Measurements from ENCODE around the gene LTBP1. TPM values are rescaled to one million over a fixed set of nuclear protein-coding genes. Genes with fewer than 3 reads are reported as not detected.
A peak's percentile ranks its signal among the peaks of the same experiment; 100 is the strongest.

Gene LTBP1
- total and polyA plus RNA-seq, 2 experiments from 2014 or later, result 157 to 211 TPM

GRCh38 chr2:32926708-32927084, 20.1 kb upstream of the LTBP1 start:
- Histone ChIP-seq H3F3A (ENCODE audit: insufficient read depth) (no peaks in the 10 kb centered on the region), H3K27me3 (replicated peaks; ENCODE audit: insufficient read depth) (peaks cover 18% of the 10 kb centered on the region; the same call in 1 of the 2 replicates), H3K9ac (no peak overlapping the region), H3K9me2 (ENCODE audit: insufficient read depth) (no peaks in the 10 kb centered on the region), H3K79me2 (ENCODE audit: insufficient read depth) (no peaks in the 10 kb centered on the region), H2AFZ (no peak overlapping the region), H4K20me1 (ENCODE audit: insufficient read depth) (no peaks in the 10 kb centered on the region), H3K4me2 (ENCODE audit: unreplicated experiment) (no peak overlapping the region), H3K4me3 (no peak overlapping the region), H3K4me1 (ENCODE audit: insufficient read depth) (no peaks in the 10 kb centered on the region), H3K36me3 (ENCODE audit: low read depth) (no peaks in the 10 kb centered on the region), H3K27ac (no peak overlapping the region), H3K9me3 (ENCODE audit: low read depth) (no peaks in the 10 kb centered on the region)
- TF ChIP-seq EZH2phosphoT487 (IDR thresholded peaks at IDR 0.05; ENCODE audit: insufficient read depth, low read depth) (no peak), EZH2 (IDR thresholded peaks at IDR 0.05; ENCODE audit: insufficient read depth, poor library complexity, severe bottlenecking) (no peak)
- 30 to 49% methylated on average over 2 of the region's 2 CpGs for WGBS, 2 experiments (ENCODE audit: low coverage in 1 of 2, low lambda C conversion rate in 2 of 2, missing lambda C conversion rate in 2 of 2)
- peak; percentile 23 for DNase-seq
- in situ Hi-C loops (cut with MboI), result no loop called here

GRCh38 chr2:32930436-32930835, 16.3 kb upstream of the LTBP1 start:
- no peaks in the 10 kb centered on the region for H3K4me1 ChIP-seq (ENCODE audit: insufficient read depth)
- no peak for DNase-seq
- H2AFZ ChIP-seq, result no peak overlapping the region
- no peak overlapping the region for H3K9ac ChIP-seq
- no peaks in the 10 kb centered on the region for H3F3A ChIP-seq (ENCODE audit: insufficient read depth)
- H3K4me3 ChIP-seq, result no peak overlapping the region
- no peaks in the 10 kb centered on the region for H3K9me2 ChIP-seq (ENCODE audit: insufficient read depth)
- TF ChIP-seq EZH2 (IDR thresholded peaks at IDR 0.05; ENCODE audit: insufficient read depth, poor library complexity, severe bottlenecking) (no peak), EZH2phosphoT487 (IDR thresholded peaks at IDR 0.05; ENCODE audit: insufficient read depth, low read depth) (no peak)
- no peaks in the 10 kb centered on the region for H4K20me1 ChIP-seq (ENCODE audit: insufficient read depth)
- no peak overlapping the region for H3K27ac ChIP-seq
- H3K36me3 ChIP-seq (ENCODE audit: low read depth), result no peaks in the 10 kb centered on the region
- WGBS, 2 experiments (ENCODE audit: low coverage in 1 of 2, low lambda C conversion rate in 2 of 2, missing lambda C conversion rate in 2 of 2), result 79 to 81% methylated on average over 5 of the region's 5 CpGs
- H3K4me2 ChIP-seq (ENCODE audit: unreplicated experiment), result no peak overlapping the region
- H3K27me3 ChIP-seq (replicated peaks; ENCODE audit: insufficient read depth), result peaks cover 6% of the 10 kb centered on the region; the same call in 1 of the 2 replicates
- H3K79me2 ChIP-seq (ENCODE audit: insufficient read depth), result no peaks in the 10 kb centered on the region
- in situ Hi-C loops (cut with MboI), result no loop called here
- H3K9me3 ChIP-seq (ENCODE audit: low read depth), result no peaks in the 10 kb centered on the region

- Histone ChIP-seq H3K4me1 (ENCODE audit: insufficient read depth) (no peaks in the 10 kb centered on the region), H3K79me2 (ENCODE audit: insufficient read depth) (no peaks in the 10 kb centered on the region), H3K9me3 (ENCODE audit: low read depth) (no peaks in the 10 kb centered on the region), H3K9ac (no peak overlapping the region), H3K4me3 (no peak overlapping the region), H3K27ac (no peak overlapping the region), H2AFZ (no peak overlapping the region), H3K4me2 (ENCODE audit: unreplicated experiment) (no peak overlapping the region), H3K9me2 (ENCODE audit: insufficient read depth) (no peaks in the 10 kb centered on the region), H3K36me3 (ENCODE audit: low read depth) (no peaks in the 10 kb centered on the region), H3F3A (ENCODE audit: insufficient read depth) (no peaks in the 10 kb centered on the region), H3K27me3 (replicated peaks; ENCODE audit: insufficient read depth) (peaks cover 6% of the 10 kb centered on the region; the same call in 1 of the 2 replicates), H4K20me1 (ENCODE audit: insufficient read depth) (no peaks in the 10 kb centered on the region)
- TF ChIP-seq EZH2 (IDR thresholded peaks at IDR 0.05; ENCODE audit: insufficient read depth, poor library complexity, severe bottlenecking) (no peak), EZH2phosphoT487 (IDR thresholded peaks at IDR 0.05; ENCODE audit: insufficient read depth, low read depth) (no peak)
- in situ Hi-C loops (cut with MboI), result no loop called here
- WGBS, 2 experiments (ENCODE audit: low coverage in 1 of 2, low lambda C conversion rate in 2 of 2, missing lambda C conversion rate in 2 of 2), result 56 to 66% methylated on average over 2 of the region's 2 CpGs
- DNase-seq, result no peak
Observed at GRCh38 chr2:32931519-32931918, 15.2 kb upstream of the LTBP1 start.

GRCh38 chr2:32931945-32932709, 14.6 kb upstream of the LTBP1 start:
- no peaks in the 10 kb centered on the region for H3K9me3 ChIP-seq (ENCODE audit: low read depth)
- TF ChIP-seq EZH2 (IDR thresholded peaks at IDR 0.05; ENCODE audit: insufficient read depth, poor library complexity, severe bottlenecking), result no peak
- TF ChIP-seq EZH2phosphoT487 (IDR thresholded peaks at IDR 0.05; ENCODE audit: insufficient read depth, low read depth), result no peak

More at GRCh38 chr2:32931945-32932709, 14.6 kb upstream of the LTBP1 start:
- H3K79me2 ChIP-seq (ENCODE audit: insufficient read depth), result no peaks in the 10 kb centered on the region
- peaks cover 4% of the 10 kb centered on the region; the same call in 1 of the 2 replicates for H3K27me3 ChIP-seq (replicated peaks; ENCODE audit: insufficient read depth)
- no peak overlapping the region for H3K4me3 ChIP-seq
- H2AFZ ChIP-seq, result no peak overlapping the region
- in situ Hi-C loops (cut with MboI), result no loop called here
- DNase-seq, result no peak
- H3K36me3 ChIP-seq (ENCODE audit: low read depth), result no peaks in the 10 kb centered on the region
- H3K9me2 ChIP-seq (ENCODE audit: insufficient read depth), result no peaks in the 10 kb centered on the region
- no peak overlapping the region for H3K9ac ChIP-seq
- H3F3A ChIP-seq (ENCODE audit: insufficient read depth), result no peaks in the 10 kb centered on the region
- H3K27ac ChIP-seq, result no peak overlapping the region
- H4K20me1 ChIP-seq (ENCODE audit: insufficient read depth), result no peaks in the 10 kb centered on the region
- 72% methylated on average over 12 of the region's 12 CpGs for WGBS, 2 experiments (ENCODE audit: low coverage in 1 of 2, low lambda C conversion rate in 2 of 2, missing lambda C conversion rate in 2 of 2)
- H3K4me1 ChIP-seq (ENCODE audit: insufficient read depth), result no peaks in the 10 kb centered on the region
- no peak overlapping the region for H3K4me2 ChIP-seq (ENCODE audit: unreplicated experiment)
